Stomach (tissue), 4 donors: ENCODE results near the gene ACSL4.

ENCODE experiments used
- EP300 ChIP-seq: sonication (generic); formaldehyde crosslinking; IDR thresholded peaks from one replicate; pipeline ENCODE4 v1.6.1; 2017; ENCODE audit warnings: antibody characterized with exemption
- POLR2A ChIP-seq, 4 donors: fragments of 450-650 bp; IDR thresholded peaks; one replicate each; pipeline ENCODE4 v1.6.1; 2016; ENCODE audit warnings: antibody characterized with exemption in 4 of 4, control low read depth in 2 of 4, mild to moderate bottlenecking in 1 of 4, moderate library complexity in 1 of 4
- TF ChIP-seq, protein P1 (sequence below), 7 experiments: fragments of 450-650 bp in 4 of 7; fragments of 200-600 bp in 3 of 7; sonication (generic) in 3 of 7; IDR thresholded peaks; one replicate each; pipeline ENCODE4 v1.5.1; 2016 to 2019; ENCODE audit warnings: antibody characterized with exemption in 7 of 7, control low read depth in 2 of 7, mild to moderate bottlenecking in 1 of 7

DNA sequence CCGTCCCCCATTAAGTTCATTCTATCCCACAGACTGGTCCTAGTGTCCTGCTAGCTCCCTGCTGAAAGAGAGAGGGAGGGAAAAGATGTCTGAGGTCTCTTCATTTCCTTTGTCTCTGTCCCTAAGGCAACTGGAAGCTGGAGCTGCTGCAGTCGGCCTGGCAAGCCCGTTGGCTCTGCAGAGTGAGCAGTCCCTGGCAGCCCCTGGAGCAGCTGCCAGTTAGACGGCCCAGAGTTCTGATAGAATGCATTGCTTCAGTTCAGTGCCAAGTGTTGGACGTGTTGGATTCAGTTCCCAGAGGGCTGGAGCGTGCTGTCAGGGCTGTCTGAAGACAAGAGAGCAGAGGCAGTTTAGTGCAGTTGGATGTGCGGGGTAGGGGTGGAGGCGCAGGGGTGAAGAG, 109.1 kb downstream of the ACSL4 start:
- TF ChIP-seq, protein P1, sequence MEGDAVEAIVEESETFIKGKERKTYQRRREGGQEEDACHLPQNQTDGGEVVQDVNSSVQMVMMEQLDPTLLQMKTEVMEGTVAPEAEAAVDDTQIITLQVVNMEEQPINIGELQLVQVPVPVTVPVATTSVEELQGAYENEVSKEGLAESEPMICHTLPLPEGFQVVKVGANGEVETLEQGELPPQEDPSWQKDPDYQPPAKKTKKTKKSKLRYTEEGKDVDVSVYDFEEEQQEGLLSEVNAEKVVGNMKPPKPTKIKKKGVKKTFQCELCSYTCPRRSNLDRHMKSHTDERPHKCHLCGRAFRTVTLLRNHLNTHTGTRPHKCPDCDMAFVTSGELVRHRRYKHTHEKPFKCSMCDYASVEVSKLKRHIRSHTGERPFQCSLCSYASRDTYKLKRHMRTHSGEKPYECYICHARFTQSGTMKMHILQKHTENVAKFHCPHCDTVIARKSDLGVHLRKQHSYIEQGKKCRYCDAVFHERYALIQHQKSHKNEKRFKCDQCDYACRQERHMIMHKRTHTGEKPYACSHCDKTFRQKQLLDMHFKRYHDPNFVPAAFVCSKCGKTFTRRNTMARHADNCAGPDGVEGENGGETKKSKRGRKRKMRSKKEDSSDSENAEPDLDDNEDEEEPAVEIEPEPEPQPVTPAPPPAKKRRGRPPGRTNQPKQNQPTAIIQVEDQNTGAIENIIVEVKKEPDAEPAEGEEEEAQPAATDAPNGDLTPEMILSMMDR (IDR thresholded peaks at IDR 0.05) = no peak
- TF ChIP-seq POLR2A (IDR thresholded peaks at IDR 0.05) = no peak
- TF ChIP-seq EP300 = no peak
